ENCODE results near the gene PPFIA1.
"Not testable (repeated sequence)": the region's sequence is repeated elsewhere in the genome, so short reads cannot be mapped to it uniquely, and the experiment has no call there.

Gene PPFIA1

DNA sequence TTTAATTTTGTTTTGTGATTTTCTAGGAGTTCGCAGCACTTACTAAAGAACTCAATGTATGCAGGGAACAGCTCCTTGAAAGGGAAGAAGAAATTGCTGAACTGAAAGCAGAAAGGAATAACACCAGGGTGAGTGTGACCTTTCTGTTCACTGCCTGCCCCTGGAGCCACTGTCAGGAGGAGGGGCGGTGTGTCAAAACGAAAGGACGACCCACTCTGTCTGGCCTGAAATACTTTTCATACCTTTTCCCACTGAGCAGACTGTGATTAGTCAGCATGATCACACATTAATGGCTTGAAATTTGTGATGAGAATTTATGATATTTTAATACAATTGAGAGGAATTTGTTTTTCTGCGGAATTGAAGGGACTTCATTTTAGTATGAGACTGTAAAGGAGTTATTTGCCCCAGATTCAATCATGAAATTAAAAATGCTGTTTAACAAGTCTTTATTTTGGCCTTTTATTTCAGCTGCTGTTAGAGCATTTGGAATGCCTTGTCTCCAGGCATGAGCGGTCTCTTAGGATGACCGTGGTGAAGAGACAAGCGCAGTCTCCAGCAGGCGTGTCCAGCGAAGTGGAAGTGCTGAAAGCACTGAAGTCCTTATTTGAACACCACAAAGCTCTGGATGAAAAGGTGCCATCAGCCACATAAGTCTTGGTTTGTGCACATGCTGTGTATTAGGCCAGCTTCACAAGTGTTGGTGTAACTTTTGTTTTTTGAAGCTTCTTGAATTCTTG, 54.1 kb downstream of the PPFIA1 start:
- no peak for DNase-seq (ENCODE audit: low read depth in 3 of 3)

DNA sequence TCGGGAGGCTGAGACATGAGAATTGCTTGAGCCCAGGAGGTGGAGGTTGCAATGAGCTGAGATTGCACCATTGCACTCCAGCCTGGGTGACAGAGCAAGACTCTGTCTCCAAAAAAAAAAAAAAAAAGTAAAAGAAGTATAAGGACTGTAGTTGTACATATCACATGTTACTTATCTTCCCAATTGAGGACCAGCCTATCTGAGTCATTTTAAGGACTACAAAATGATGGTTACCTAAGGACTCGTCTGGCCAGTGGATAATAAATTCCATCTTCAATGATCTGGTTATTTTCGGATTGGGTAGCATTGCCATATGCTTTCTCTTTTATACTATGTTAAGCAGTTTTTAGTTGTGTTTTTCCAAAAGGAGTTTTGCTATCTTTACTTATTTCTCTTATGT, 55.3 kb downstream of the PPFIA1 start:
- DNase-seq (ENCODE audit: low read depth in 3 of 3), result no peak

DNA sequence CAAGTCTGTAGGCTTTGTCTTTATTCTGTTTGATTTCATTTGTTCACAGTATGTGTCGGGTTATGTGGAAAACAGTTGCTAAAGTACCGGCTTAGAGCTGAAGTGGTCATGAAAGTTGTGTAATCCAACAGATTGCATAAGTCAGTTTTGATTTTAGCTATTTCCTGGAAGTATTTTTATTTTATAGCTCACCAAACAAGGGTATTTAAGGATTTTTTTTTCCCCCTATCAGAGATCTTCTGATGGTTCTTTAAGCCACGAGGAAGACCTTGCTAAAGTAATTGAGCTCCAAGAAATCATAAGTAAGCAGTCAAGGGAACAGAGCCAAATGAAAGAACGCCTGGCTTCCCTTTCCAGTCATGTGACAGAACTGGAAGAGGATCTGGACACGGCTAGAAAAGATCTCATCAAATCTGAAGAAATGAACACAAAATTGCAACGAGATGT, 55.9 kb downstream of the PPFIA1 start:
- DNase-seq (ENCODE audit: low read depth in 3 of 3), result no peak

DNA sequence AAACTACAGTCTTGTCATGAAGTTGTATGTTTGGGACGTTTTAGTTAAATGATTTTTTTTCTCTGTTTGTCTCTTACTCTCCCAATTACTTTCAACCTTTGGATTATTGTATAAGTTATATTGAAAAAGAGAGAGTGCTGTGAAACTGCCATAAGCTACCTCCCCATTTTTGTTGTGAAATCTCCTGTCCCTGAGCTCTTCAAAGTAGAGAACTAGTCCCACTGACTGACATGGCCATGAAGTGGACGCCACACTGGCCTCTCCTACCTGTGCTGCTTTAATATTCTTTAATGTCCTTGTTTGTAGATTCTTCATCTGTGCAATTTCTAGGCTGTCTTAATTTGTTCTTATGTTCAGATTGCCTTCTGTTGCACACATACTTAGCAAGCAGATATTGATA, 56.3 kb downstream of the PPFIA1 start:
- DNase-seq (ENCODE audit: low read depth in 3 of 3), result no peak

DNA sequence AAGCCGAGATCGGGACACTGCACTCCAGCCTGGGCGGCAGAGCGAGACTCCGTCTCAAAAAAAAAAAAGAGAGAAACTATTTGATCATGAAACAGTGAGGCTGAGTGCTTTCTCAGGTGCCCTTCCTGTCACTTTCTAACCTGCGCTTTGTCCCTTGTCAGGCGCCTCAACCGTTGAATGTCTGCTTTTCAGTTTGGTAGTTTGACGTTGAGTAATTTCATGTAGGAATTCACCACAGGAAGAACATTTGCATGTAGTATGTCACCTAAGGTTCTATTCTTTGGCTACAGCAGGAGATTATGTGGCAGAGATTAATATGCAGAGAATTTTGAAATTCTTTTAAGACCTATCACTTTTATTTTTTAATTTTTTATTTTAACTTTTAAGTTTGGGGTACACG, 57.2 kb downstream of the PPFIA1 start:
- no peak for DNase-seq (ENCODE audit: low read depth in 3 of 3)

- DNase-seq (ENCODE audit: low read depth in 3 of 3), result no peak
These were observed 58.1 kb downstream of the PPFIA1 start for GRCh38 chr11:70328556-70328955.

GRCh38 chr11:70331320-70331843, 60.9 kb downstream of the PPFIA1 start:
- DNase-seq (ENCODE audit: low read depth in 3 of 3), result not testable (repeated sequence)

- no peak for DNase-seq (ENCODE audit: low read depth in 3 of 3)
These were observed 61.4 kb downstream of the PPFIA1 start for GRCh38 chr11:70331901-70332300.

GRCh38 chr11:70332567-70332966, 62.1 kb downstream of the PPFIA1 start:
- no peak for DNase-seq (ENCODE audit: low read depth in 3 of 3)

- no peak for DNase-seq (ENCODE audit: low read depth in 3 of 3)
These were observed 62.8 kb downstream of the PPFIA1 start for GRCh38 chr11:70333261-70333660.

DNA sequence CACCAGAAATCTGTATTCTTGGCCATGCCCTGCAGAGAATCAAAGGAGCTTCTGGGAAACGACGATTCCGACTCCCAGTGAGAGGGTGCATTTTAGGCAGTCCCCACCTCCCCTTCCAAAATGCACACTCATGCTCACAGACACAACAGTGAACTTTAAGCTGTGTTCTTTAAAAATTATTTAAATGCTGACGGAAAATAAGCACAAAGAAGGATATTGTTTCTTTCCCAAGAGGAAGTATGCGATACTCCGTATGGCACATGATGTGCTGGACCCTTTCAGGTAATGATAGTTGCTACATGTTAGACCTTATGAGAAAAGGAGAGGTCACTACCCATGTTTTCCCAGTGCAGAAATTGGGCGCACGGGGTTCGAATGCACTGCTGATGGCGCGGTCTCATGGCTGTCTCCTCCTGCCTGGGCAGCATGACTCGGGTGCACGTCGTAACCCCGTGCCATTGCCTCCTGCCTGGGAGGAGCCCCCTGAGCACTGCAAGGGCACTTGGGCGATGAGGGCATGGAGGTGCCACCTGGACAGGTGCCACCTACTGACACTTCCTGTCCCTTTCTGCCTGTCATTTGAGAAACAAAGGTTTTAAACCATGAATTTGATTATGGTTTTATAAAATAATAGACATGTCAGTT, 64.0 kb downstream of the PPFIA1 start:
- DNase-seq (ENCODE audit: low read depth in 3 of 3), result no peak

DNA sequence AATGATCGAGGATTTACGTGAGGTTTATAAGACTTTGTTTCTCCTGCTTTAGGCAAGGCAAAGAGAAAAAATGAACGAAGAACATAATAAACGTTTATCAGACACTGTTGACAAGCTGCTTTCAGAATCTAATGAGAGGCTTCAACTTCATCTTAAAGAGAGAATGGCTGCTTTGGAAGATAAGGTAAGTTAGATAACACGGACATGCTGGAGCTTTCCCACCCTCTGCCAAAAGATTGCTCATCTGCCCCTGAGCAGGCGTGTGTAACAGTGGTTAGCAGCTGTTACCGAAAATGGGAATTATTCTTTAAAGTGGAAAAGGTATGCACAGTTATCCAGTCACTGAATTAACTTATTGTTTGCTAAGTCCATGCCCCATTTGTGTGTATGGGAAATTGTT, 65.0 kb downstream of the PPFIA1 start:
- DNase-seq (ENCODE audit: low read depth in 3 of 3), result no peak

DNA sequence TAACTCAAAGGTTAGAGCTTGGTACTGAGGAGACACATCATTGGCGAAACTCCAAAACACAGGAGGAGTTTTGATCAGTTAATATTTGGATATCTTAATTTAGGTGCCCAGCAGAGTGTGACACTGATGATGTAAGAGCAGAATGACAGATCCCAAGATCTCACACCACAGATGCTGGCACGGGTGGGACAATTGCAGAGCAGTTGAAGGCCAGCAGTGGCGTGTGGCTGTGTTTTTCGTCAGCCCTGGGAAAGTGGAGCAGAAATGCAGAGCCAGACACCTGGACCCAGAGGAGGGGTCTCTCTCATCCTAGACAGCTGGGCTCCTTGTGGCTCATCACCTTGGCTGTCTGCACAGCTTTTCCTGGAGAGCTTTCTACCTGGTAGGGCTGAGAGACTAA, 68.1 kb downstream of the PPFIA1 start:
- DNase-seq (ENCODE audit: low read depth in 3 of 3), result no peak

DNA sequence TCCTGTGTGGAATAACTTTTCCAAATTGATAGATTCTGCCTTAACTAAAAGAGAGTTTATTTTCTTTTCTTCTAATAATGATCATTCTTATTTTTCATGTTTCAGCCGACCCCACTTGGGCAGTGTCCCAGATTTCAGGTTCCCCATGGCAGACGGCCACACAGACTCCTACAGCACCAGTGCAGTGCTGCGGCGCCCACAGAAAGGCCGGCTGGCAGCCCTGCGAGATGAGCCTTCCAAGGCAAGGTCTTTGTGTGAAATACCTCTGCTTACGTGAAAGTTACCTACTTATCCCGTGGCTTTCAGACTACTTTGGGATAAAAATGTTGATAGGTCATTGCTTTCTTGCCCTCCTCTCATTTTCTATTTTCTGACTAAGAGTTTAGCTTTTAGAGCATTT, 68.6 kb downstream of the PPFIA1 start:
- DNase-seq (ENCODE audit: low read depth in 3 of 3), result no peak

DNA sequence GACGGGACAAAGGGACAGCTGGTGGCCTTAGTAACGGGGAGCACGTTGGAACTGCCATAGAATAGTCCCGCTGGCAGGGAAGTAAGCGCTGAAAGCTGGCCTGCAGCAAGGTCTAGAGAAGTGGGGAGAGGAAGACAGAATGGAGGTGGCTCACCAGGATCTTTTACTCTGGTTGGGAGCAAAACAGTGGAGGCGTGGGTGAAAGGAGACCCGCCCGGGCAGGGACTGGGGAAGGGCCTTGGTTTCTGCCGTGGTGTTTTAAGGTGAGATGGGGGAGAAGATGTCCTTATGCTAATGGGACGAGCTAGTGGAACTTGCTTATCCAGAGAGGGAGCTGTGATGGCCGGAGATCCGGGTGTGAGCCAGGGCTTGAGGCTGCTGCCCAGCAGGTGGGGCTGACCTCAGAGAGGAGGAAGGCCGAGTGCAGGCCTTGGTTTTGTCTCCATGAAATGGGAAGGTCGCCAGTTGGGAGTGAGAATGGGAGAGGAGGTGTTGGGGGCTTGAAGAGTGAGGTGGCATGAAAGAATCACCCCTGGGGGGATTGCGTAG, 71.5 kb downstream of the PPFIA1 start:
- DNase-seq (ENCODE audit: low read depth in 3 of 3), result no peak

- DNase-seq (ENCODE audit: low read depth in 3 of 3), result no peak
These were observed 73.1 kb downstream of the PPFIA1 start for GRCh38 chr11:70343636-70344035.

DNA sequence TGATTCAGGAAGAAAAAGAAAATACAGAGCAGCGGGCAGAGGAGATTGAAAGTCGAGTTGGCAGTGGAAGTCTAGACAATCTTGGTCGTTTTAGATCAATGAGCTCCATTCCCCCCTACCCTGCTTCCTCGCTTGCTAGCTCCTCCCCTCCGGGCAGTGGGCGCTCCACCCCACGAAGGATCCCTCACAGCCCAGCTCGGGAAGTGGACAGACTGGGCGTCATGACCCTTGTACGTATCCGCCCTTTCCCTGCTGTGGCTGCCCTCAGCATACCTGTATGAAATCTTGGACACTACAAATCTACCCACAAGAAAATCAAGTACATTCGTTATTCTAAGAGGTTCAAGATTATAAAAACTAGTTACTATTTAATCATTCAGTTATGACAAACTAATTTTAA, 77.7 kb downstream of the PPFIA1 start:
- DNase-seq (ENCODE audit: low read depth in 3 of 3), result no peak

GRCh38 chr11:70348608-70349007, 78.1 kb downstream of the PPFIA1 start:
- no peak for DNase-seq (ENCODE audit: low read depth in 3 of 3)

GRCh38 chr11:70351646-70352045, 81.2 kb downstream of the PPFIA1 start:
- no peak for DNase-seq (ENCODE audit: low read depth in 3 of 3)

DNA sequence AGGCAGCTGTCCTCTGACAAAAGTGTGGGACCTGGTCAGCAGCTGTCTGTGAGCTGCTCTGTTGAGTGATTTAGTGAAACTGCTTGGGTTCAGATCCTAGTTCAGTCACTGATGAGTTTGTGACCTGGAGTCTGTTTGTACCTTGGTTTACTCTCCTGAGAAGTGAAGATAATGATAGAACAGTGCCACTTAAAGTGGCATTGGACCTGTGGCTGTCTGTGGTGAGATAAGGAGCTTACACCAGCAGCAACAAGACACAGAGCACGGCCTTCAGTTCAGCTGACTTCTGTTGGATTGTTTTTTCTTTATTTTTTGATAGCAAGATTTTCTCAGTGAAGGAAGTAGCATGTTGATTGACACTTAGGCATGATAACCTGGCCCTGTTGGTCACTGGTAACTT, 81.6 kb downstream of the PPFIA1 start:
- no peak for DNase-seq (ENCODE audit: low read depth in 3 of 3)

- DNase-seq (ENCODE audit: low read depth in 3 of 3), result no peak
These were observed 82.1 kb downstream of the PPFIA1 start for GRCh38 chr11:70352601-70353000.

GRCh38 chr11:70353329-70353728, 82.8 kb downstream of the PPFIA1 start:
- DNase-seq (ENCODE audit: low read depth in 3 of 3), result no peak

All from stimulated activated CD4-positive, alpha-beta T cell treated with anti-CD3 and anti-CD28 coated beads, TNF-alpha, amount 100 ng/mL, for 4 hours (primary cell).